A673 (cell line): ENCODE measurements around the gene TSPAN3. TPM values are rescaled to one million over a fixed set of nuclear protein-coding genes. Genes with fewer than 3 reads are reported as not detected.

Source experiments
- BruUV-seq: library from RNA; stranded (reverse); fragments of 400-500 nt; replicated peaks from 2 replicates; lab custom pipeline; 2021; lab: Mats Ljungman, UMichigan
- CTCF ChIA-PET: fragments of 300-600 bp; sonication (Branson Sonifier 250); formaldehyde crosslinking; loops from one replicate; lab custom pipeline; 2022; ENCODE audit warnings: antibody characterized with exemption; lab: Charles Lee
- POLR2A ChIA-PET: fragments of 300-600 bp; sonication (Branson Sonifier 250); formaldehyde crosslinking; loops from one replicate; lab custom pipeline; 2022; ENCODE audit warnings: antibody characterized with exemption; ENCODE audit not compliant: low non-redundant PET; lab: Charles Lee
- DNase-seq: peaks from one replicate; pipeline ENCODE4 v3.0.0-alpha.2; 2015; ENCODE audit warnings: low spot score
- H3K27ac ChIP-seq: fragments of 200-600 bp; sonication (generic); 2 replicates; pipeline ENCODE4 v1.5.1; 2016; ENCODE audit warnings: mixed run types, low read depth, mild to moderate bottlenecking, mixed read lengths, antibody characterized with exemption, low read length; ENCODE audit not compliant: poor library complexity, severe bottlenecking
- H3K27me3 ChIP-seq: fragments of 200-600 bp; sonication (generic); replicated peaks from 2 replicates; pipeline ENCODE4 v1.6.1; 2017; ENCODE audit warnings: mixed run types, low read depth, mild to moderate bottlenecking, mixed read lengths, antibody characterized with exemption, low read length; ENCODE audit not compliant: insufficient read depth, poor library complexity
- H3K36me3 ChIP-seq: fragments of 200-600 bp; sonication (generic); 2 replicates; pipeline ENCODE4 v1.6.1; 2016; ENCODE audit warnings: mixed run types, mild to moderate bottlenecking, mixed read lengths, antibody characterized with exemption, low read length; ENCODE audit not compliant: insufficient read depth, poor library complexity, severe bottlenecking
- H3K4me1 ChIP-seq: fragments of 200-600 bp; sonication (generic); 2 replicates; pipeline ENCODE4 v1.6.1; 2017; ENCODE audit warnings: mixed run types, mild to moderate bottlenecking, mixed read lengths, antibody characterized with exemption, low read length; ENCODE audit not compliant: insufficient read depth, poor library complexity, severe bottlenecking
- H3K4me3 ChIP-seq: fragments of 200-600 bp; sonication (generic); 2 replicates; pipeline ENCODE4 v1.5.1; 2016; ENCODE audit warnings: low read depth, mixed run types, mild to moderate bottlenecking, mixed read lengths, low read length; ENCODE audit not compliant: poor library complexity, severe bottlenecking
- H3K9me3 ChIP-seq: fragments of 200-600 bp; sonication (generic); 2 replicates; pipeline ENCODE4 v1.6.1; 2016; ENCODE audit warnings: mixed run types, low read depth, mild to moderate bottlenecking, mixed read lengths, antibody characterized with exemption, low read length; ENCODE audit not compliant: poor library complexity, severe bottlenecking
- CTCF ChIP-seq: fragments of 300-800, 200-600 bp; sonication (generic); conservative IDR thresholded peaks from 2 replicates; pipeline ENCODE4 v1.5.1; 2017; ENCODE audit warnings: low read depth, mild to moderate bottlenecking, antibody characterized with exemption, low read length, moderate library complexity, mixed read lengths
- EZH2 ChIP-seq: fragments of 200-600 bp; sonication (generic); IDR thresholded peaks from 2 replicates; pipeline ENCODE4 v1.6.1; 2017; ENCODE audit warnings: borderline replicate concordance, low read depth, mild to moderate bottlenecking, mixed read lengths, antibody characterized with exemption, low read length; ENCODE audit not compliant: poor library complexity, severe bottlenecking
- intact Hi-C: fragments of 100-400 bp; cut with micrococcal nuclease; formaldehyde crosslinking; loops from one replicate; pipeline ENCODE4 v1.10.0; 2022; ENCODE audit not compliant: unreplicated experiment
- total RNA-seq: library from RNA; stranded (reverse); gene quantifications from 2 replicates; pipeline ENCODE4 v1.2.3, GENCODE V29; 2021

The TSPAN3 gene
- total RNA-seq, 1 experiment from 2014 or later, result 224 TPM

GRCh38 chr15:77042245-77042919 lies 28.5 kb downstream of the TSPAN3 start:
- no peak for DNase-seq
- H3K9me3 ChIP-seq, result no peaks in the 10 kb centered on the region
- BruUV-seq, result no TSS peak
- H3K4me1 ChIP-seq, result no peaks in the 10 kb centered on the region
- TF ChIP-seq EZH2 (no peak), CTCF (no peak)
- intact Hi-C loops, result no loop called here
- H3K27me3 ChIP-seq, result no peaks in the 10 kb centered on the region
- ChIA-PET CTCF (no interaction called here), POLR2A (no interaction called here)
- H3K36me3 ChIP-seq, result peaks cover 49% of the 10 kb centered on the region
- H3K27ac ChIP-seq, result no peak overlapping the region
- no peak overlapping the region for H3K4me3 ChIP-seq

DNA sequence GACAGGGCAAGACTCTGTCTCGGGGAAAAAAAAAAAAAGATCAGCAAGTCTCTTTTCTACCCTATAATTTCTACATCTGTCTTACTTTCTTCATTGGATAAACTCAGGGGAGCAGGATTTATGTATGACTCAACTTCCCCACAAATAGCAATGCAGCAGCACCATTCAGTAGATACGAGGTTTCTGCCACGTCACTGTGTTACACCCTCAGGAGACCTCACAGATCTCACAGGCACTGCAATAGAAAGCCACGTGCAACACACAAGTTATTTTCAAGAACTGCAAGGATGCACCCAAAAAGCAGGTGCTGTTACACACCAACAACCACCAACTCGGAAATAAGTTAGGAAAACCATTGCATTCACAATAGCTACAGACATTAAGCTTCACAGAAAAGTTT lies 30.2 kb downstream of the TSPAN3 start:
- BruUV-seq, result no TSS peak
- no peak for TF ChIP-seq EZH2
- no peak for TF ChIP-seq CTCF
- H3K36me3 ChIP-seq, result peaks cover 33% of the 10 kb centered on the region
- intact Hi-C loops, result no loop called here
- no peaks in the 10 kb centered on the region for H3K9me3 ChIP-seq
- POLR2A ChIA-PET, result no interaction called here
- CTCF ChIA-PET, result no interaction called here
- H3K4me1 ChIP-seq, result no peaks in the 10 kb centered on the region
- H3K27me3 ChIP-seq, result no peaks in the 10 kb centered on the region
- H3K27ac ChIP-seq, result no peak overlapping the region
- no peak overlapping the region for H3K4me3 ChIP-seq
- no peak for DNase-seq

- DNase-seq, result no peak
- TF ChIP-seq CTCF, result no peak
- no peak for TF ChIP-seq EZH2
- H3K27me3 ChIP-seq, result no peaks in the 10 kb centered on the region
- H3K4me1 ChIP-seq, result no peaks in the 10 kb centered on the region
- H3K9me3 ChIP-seq, result no peaks in the 10 kb centered on the region
- CTCF ChIA-PET, result no interaction called here
- H3K27ac ChIP-seq, result no peak overlapping the region
- H3K4me3 ChIP-seq, result no peak overlapping the region
- intact Hi-C loops, result no loop called here
- POLR2A ChIA-PET, result no interaction called here
- no TSS peak for BruUV-seq
- H3K36me3 ChIP-seq, result peaks cover 26% of the 10 kb centered on the region
Observed at GRCh38 chr15:77039848-77040247, 31.1 kb downstream of the TSPAN3 start.
